ENCODE measurements around the gene PRRX1.

PRRX1 gene

DNA sequence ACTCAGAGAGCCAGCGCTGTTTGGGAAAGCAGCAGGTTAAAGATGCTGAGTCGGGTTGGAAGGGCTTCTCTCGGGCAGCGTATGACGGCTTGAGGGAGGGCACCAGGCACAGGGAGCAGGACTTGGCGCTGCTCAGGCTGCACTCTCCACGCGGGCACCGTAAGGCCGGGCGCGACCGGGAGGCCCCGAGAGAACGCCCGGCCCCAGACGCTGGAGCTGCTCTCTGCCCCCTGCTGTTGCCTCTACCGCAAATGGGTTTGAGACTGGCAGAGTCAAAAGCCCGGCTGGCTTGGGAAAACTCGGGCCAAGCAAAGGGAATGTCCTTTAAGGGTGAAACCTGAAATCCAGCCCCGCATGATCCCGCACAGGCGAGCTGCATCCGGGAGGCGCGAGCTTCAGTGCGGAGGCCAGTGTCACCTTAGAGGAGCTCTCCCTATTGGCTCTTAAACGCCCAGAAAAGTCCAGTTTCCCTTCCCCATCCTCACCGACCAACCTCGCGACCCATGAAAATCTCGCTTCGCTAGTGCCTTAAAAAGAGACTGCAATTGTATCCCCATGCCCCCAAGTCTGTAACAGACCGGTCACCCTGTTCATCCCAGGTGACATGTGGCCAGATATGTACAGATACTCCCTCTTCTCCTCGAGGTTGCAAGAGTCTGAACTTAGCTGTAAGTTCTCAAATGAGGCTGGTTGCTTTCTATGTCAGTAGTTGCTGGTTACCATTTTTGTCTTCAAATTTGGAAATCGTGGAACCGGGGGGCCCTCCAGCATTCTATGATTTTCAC lies 1.1 kb downstream of the PRRX1 start:
- DNase-seq, result no peak

DNA sequence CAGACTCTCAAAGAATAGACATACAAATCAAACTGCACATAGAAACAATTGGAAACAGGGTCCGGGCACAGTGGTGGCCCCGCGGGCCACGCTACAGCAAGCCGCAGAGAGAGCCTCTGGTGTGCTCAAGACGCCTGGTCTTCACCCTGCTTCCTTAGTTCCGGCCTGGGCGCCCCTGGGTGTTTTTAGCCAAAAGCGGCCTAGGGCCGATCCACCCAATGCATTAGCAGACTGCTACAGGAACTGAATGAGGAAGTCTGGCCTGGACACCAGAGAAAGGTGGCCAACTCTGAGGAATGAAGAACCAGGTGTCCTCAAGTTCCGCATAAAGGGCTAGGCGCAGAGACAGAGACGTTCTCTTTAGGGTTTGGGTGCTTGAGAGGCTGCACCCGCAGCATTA lies 1.7 kb downstream of the PRRX1 start:
- no peak for DNase-seq

DNA sequence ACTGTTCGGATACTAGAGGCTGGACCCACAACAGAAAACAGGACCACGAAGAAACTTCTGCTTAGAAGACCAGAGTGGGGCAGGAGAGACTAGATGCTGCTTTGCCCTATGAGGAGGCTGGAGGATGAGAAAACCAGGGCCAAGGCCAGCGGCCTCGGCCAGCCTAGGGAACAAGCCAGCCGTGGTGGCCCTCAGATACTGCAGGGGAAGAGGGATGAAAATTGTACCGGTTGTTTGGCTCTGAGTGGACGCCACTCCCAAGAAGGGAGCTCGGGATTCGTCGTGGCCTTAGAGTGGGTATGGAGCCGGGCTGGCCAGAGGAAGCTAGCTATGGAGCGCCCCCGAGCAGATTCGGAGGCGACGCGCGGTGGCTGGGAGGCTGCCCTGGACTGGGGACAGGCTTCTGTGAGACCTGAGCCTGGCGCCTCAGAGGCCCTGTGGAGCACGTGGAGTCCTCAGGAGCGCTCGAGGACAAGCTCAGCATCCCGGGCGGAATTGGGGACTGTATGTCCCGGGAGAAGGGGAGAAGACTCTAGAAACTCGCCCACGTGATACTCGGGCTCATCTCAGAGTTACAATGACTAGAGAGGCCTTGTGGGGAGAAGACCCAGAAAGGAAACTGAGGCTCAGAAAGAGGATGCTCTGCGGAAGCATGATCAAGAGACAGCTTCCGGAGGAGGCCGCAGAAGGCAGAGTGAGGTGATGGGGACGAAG lies 2.8 kb downstream of the PRRX1 start:
- no peak for DNase-seq

DNA sequence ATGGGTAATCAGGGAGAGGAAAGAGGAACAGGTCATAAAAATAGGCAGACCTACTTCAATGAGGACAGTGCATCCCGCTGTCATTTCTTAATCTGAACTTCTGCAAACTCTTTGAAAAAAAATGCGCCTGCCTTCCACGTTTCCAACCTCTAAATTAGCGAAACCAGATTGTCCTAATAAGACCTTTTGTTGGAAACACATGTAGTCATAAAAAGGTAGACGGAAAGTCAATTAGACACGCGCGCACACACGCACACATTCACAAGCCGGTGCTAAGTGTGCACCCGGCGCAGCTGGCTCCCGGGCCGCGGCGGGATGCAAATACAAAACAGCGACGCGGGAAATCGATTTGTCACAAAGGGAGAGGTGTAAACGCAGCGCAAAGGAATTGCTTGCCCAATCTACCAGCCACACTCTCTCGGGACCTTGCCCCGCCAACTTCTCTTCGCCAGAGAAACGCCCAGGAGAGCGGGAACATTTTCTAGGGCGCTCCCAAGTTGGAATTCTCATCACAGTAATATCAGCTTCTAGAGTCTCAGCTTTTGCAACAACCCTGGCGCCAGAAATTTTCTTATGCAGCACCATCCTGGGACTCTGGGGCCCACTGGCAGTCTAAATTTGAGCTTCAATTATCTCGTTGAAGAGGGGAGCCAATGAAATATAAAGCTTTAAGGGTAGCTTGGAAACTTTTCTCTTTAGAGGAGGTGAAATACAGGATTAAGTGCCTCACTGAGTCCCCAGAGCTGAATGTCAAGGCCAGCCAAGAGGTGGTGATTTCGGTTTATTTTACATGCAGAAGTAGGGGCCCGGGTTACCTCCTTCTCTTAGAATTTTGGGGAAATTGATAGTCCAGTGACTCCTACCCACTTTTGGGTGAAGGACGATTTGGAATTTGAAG lies 4.5 kb downstream of the PRRX1 start:
- DNase-seq, result no peak

DNA sequence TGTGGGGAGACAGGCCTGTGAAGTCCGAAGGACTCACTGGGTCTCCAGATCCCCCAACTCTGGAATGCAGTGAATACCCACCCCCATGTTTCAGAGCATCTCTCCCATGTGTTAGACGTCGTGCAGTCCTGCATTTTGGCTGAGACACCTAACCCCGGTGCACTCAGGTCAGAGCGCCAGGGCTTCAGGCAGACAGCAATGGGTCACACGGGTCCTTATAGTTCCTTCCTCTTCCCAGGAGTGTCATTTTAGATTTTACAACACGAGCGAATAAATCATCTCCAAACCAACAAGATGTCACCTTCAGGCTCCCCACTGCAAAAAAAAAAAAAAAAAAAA lies 5.1 kb downstream of the PRRX1 start:
- no peak for DNase-seq

DNA sequence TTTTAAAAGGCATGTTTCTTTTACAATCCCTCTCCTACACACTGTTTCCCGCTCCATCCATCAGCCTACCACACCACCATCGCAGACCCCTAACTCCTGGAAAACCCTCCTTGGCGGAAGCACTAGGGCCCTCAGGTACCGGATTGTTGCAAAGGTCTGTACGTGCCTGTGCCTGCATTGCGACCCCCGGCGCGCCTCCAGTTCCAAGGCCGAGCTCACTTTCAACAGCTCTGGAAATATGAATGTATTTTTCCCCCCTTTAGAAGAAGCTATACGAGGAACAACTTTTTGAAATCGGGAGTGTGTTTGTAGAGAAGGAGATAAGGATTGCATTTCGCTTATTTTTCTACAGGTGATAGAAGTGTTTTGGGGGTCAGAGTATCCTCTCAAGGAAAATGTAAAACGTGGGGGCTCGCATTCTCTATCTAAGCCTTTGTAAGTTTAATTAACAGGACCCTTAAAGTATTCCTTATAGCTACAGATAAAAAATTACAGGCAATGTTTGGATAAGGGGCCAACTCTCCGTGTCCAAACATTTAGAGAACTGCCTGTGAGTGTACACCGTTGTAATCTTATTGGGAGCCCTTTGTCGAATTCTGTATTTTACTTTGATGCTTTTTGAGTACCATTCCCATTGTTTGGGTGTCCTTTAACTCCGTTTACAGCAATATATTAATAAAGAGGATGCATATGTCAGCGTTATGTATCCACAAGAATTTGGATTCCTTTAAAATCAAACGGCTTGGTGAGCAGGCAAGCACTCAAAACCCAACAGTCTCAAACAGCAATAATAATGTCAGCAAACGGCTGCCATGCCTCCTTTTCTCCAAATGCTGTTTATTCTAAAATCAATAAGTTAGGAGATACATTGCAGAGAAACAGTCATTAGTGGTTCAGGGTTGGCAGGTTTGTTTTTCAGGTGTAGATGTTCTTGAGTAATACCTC lies 5.9 kb downstream of the PRRX1 start:
- DNase-seq, result no peak

DNA sequence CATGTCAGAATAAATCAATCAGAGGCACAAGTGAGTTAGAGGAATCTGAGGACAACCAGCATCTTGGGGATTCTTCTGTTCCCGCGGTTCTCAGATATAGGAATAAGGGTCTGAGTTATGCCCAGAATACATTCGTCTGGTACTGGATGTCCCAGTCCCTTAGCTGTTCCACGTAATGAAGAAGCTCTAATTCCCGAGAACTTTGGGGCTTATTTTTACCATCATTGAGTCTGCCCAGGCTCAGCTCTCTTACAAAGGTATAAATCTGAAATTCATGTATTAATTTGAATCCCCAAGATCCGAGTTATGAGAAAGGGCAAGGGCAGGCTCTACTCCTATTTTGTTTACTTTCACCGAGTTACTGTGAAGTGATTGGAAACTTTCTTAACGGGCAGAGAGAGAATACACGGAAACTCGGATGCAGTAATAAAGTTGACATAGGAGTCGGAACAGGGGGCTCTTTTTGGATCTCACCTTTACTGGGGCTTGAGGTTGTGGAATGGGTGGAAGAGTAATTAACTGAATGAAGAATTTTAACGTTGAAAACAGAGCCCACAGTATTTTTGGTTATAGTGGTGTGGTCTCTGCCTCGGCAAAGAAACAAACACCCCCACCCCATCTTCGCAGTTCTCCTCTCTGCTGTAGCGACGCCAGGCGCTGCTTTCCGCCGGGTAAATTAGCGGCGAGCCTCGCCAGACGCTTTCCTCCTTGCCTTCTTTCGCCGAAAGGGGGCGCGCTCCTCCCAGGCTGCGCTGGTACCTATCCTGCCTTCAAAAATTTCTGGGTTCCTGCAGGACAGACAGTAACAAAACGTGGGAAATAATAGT lies 7.1 kb downstream of the PRRX1 start:
- DNase-seq, result no peak

DNA sequence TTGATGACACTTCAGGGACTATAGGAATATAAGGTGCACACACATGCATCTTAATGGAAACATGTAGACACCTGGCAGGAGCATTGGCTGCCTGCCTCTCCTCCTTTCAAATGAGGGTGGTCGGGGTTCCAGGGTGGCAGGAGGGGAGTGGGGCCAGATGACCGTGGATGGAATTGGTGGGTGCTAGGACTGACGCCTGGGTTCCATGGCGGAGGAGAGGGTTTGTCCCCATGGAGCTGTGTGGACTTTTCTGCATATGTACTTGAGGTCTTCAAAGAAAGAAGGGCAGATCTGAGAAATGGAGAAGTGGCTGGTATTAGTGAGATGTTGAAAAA lies 7.7 kb downstream of the PRRX1 start:
- DNase-seq, result no peak

DNA sequence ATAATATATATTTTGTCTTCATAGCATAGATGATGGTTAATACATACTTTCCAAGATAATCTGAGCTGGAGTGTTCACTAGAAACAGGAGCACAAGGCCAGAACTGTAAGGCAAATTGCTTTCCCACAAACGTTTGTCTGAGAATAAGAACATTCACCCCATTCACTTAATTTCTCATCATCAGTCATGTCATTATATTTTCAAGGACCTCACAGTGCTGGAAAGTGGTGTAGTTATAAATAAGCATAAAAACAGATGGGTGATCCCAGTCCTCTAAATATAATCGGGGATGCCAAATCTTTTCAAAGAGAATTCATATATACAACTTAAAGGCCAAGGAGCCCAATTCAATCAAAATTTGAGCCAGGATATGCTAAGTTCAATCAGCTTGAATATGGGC lies 8.4 kb downstream of the PRRX1 start:
- no peak for DNase-seq

DNA sequence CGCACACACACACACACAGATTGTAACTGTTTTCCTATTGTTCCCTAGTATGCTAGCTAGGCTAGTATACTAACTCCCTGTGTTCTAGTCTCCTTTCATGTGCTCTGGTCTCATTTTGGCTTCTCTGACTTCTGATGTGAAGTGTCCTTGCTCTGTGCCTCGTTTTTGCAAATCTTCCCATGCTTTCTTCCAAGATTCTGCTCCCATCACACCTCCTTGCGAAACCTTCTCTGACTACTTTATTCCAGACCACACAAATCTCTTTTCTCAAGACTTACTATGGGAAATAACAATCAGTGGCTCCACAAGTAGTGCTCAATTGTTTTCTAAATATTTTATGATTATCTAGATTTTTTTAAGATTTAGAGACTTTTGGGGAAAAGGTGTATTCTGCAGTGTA lies 10.3 kb downstream of the PRRX1 start:
- no peak for DNase-seq

DNA sequence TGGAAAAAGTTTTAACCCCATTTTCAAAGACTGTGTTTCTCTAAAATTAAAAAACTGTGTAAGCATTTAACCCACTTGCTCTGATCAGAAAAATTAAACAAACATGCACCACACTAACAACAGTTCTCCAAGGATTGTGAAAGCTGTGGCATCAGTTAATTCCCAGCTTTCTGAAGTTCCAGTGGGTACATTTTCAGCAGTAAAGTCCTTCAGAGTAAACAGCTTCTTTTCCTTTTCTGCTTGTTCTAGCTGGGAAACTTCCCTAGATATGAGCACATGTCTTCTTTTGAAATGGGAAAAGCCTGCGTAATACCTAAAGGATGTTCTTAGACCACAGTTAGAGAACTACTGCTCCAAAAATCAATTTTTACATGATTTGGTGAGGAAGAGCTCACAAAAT lies 11.1 kb downstream of the PRRX1 start:
- DNase-seq, result no peak

DNA sequence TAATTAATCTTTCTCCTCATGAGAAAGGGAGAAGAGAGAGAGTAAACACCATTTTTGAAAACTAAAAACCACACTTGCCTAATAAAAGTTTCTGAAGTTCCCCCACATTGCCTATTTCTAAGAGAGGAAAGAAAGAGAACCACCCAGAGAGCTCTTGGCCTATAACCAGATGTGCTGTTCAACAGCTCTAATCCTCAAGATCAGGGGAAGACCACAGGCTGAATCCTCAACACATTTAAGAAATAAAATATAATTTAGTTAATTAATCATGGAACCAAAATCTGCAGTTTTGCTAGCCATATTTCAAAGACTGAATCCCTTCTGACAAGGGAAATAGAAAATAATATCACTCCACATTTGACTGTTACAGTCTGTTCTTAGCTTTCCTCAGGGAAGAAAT lies 11.9 kb downstream of the PRRX1 start:
- no peak for DNase-seq

DNA sequence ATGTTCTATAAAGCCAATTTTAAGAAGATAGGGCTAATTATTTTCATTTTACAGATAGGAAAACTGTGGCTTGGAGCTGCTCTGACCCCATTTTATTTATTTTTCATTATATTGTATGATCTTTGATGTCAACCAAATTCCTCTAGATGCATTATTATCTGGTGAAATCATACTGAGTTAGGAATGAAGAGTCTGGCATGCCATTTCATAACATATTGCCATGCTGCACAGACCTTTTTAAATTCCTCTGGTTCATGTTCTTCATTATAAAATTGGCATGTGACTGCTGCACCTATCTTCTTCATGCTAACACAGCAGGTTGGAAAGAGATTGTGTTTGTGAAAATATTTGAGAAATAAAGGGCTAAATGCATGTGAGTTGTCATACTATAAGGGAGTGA lies 12.7 kb downstream of the PRRX1 start:
- no peak for DNase-seq

DNA sequence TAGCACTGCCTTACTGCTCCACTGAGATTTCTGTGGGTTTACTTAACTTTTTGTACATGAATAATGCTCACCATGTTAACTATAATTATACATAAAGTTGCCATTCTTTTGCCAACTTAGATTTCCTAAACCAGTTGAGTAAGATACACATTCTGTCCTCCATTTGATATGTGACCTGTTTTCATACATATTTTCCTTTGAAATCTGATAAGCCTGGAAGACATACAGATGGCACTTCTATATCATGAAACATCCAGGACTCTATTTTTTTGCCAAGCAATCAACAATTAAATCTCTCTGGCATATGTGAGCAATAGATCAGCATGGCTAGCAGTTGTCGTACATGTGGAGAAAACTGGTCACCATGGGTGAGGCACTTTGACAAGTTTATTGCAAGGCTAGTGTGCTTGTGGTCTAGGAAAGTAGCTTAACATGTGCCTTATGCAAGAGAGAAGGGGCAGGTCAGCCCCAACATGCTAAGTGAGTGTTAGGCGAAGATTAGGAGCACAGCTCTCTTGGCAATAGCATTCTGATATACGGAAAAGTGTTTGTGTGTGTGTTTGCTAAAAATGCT lies 14.2 kb downstream of the PRRX1 start:
- DNase-seq, result no peak

DNA sequence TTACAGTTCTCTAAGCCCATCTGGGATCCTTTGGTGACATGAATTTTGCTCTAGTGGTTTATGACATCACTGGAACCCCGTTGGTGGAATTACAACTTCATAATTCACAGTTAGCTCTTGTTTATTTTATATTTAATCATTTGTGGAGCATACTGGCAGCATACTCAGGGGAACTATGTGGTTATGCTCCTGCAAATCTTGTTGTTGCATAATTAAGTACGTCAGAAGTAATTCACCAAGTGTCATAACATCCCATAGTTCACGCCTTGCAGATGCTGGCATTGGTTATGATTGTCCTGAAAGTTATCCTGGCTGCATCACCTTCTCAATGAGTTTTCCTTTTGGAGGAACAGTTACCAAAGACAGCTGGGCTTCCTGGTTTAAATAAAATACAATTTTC lies 16.5 kb downstream of the PRRX1 start:
- DNase-seq, result no peak

DNA sequence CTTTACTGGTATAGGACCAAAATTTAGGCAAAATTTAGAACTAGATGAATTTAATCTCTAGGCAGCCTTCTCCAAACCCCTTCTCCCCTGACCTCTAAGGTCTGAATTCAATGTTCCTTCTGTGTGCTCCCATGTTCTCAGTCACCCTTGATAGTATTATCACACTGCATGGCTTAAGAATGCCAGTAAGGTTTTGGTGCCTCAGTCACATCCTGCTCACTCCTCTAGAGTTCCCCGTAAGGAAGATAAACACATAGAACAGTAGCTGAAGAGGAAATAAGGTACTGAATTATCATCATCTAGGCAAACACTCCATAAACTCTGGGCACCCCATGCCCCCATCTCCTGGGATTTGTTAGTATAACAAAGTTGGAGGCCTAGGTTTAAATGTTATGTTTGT lies 18.2 kb downstream of the PRRX1 start:
- no peak for DNase-seq

DNA sequence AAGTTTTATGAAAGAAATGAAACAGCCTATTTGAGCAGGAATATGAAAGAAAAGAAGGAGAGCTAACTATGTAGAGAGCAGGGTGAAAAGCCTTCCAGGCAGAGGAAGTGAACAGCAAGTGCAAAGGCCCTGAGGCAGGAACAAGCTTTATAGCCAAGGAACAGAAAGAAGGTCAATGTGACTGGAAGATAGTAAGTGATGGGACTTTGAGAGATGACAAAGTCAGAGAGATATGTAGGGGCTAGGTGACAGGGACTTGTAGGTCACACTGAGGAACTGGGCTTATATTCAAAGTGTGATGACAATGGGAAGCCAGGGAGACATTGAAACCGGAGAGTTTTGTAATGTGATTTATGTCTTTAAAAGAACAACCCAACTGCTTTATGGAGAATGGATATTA lies 18.9 kb downstream of the PRRX1 start:
- DNase-seq, result no peak

DNA sequence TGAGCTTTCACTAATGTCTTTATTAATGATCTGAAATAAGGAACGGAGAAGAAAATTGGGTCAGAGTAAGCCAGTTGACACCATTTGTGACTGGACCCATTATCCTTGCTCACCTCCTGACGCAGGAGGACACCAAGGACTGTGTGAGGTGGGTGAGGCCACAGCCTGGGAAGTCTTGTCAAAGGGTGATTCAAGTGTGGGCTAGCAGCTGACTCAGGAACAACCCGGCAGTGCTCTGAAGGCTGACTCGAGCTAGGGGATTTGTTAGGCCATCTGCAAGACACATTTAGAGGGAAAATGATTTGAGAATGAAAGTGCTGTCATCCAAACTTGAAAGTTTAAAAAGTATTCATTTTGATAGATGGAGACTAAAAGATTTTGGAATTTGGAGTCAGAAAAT lies 21.2 kb downstream of the PRRX1 start:
- DNase-seq, result no peak

DNA sequence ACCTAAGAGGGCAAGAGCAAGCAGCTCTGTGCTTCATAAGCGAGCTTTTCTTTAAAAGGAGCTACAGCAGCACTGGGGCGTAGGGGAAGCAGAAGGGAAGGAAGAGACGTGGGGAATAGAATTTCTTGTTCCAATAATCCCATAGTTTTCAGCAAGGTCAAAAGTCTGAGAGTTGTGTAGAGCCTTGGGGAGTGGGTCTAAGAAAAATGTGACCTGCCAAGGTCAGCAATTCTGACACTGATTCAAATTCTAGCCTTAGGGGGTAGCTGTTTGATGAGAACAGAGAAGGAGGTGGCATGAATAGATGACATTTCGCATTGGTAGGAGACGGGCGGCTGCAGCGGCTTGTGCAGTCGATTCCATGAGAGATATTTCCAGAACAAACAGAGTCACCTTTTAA lies 22.4 kb downstream of the PRRX1 start:
- DNase-seq, result no peak

DNA sequence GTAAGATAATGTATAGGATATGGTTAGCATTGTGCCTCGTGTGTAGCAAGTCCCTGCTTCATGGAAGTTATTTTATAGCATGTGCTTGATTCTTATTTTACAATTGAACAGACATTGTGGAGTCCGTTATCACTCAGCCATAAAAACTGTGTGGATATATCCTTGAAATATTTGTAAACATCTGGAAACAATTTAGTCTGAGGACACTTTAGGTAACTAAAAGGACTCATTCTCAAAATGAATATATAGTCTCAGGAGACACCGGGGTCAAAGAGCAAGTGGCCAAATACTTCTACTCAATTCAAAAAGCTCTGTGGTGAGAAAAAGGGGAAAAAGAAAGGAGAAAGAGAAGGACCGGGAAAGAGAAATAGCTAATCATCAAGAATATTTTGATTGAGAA lies 23.7 kb downstream of the PRRX1 start:
- DNase-seq, result no peak

DNA sequence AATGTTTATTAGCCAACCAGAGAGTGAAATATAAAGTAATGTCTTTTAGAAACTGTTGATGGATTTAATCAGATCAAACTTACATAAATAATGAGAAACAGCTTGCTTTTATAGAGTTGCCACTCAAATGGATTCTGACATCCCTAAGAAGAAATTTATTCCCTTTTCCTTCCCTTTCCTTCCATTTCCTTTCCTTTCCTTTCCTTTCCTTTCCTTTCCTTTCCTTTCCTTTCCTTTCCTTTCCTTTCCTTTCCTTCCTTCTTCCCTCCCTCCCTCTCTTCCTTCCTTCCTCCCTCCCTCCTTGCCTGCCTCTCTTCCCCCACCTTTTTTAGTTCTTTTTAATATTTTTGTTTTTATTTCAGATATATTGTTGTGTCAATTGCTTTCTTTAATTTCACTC lies 27.3 kb downstream of the PRRX1 start:
- no peak for DNase-seq

Measured in SW 1271 (cell line).